HCT116 (cell line): ENCODE results near the gene WWOX. TPM values are rescaled to one million over a fixed set of nuclear protein-coding genes. Genes with fewer than 3 reads are reported as not detected.

ENCODE experiments used
- ATAC-seq: fragments of 200-7000 bp; cut with Tn5 transposase; 2 replicates; pipeline ENCODE4 v1.9.1; 2020; ENCODE audit warnings: mild to moderate bottlenecking, moderate library complexity
- BruUV-seq: library from RNA; stranded (reverse); fragments of 400-500 nt; replicated peaks from 2 replicates; lab custom pipeline; 2021; lab: Mats Ljungman, UMichigan
- CTCF ChIA-PET: fragments of 300-600 bp; sonication (Branson Sonifier 250); formaldehyde crosslinking; loops from one replicate; lab custom pipeline; 2021; ENCODE audit warnings: antibody characterized with exemption; lab: Charles Lee
- POLR2A ChIA-PET: fragments of 300-600, 350-600 bp; sonication (Branson Sonifier 250); formaldehyde crosslinking; loops from one replicate; lab custom pipeline; 2021; ENCODE audit warnings: antibody characterized with exemption; lab: Charles Lee
- RAD21 ChIA-PET, 2 experiments: fragments of 300-600 bp; sonication (Branson Sonifier 250); formaldehyde crosslinking; loops; one replicate each; lab custom pipeline; 2023; ENCODE audit warnings: low total read pairs in 2 of 2; ENCODE audit not compliant: uncharacterized antibody in 2 of 2, unreplicated experiment in 2 of 2, low non-redundant PET in 1 of 2; lab: Charles Lee
- DNase-seq: peaks from one replicate; pipeline ENCODE4 v3.0.0-alpha.2; 2010; ENCODE audit warnings: low read depth, low spot score
- H2AFZ ChIP-seq: fragments of 200-600 bp; shearing (Covaris generic), sonication (generic); 2 replicates; pipeline ENCODE4 v1.6.1; 2017; ENCODE audit warnings: low read depth, mixed run types, mixed read lengths, antibody characterized with exemption, low read length; ENCODE audit not compliant: poor library complexity, severe bottlenecking
- H3K27ac ChIP-seq: 2 replicates; pipeline ENCODE4 v1.5.1; 2012; ENCODE audit warnings: low read depth, low read length
- H3K27me3 ChIP-seq: fragments of 200-600 bp; sonication (generic); 2 replicates; pipeline ENCODE4 v1.6.1; 2016; ENCODE audit warnings: mixed run types, low read length, mixed read lengths; ENCODE audit not compliant: insufficient read depth
- H3K36me3 ChIP-seq, 2 experiments: fragments of 200-500 bp in 1 of 2; fragments of 200-600 bp in 1 of 2; sonication (Bioruptor generic) in 1 of 2; sonication (generic) in 1 of 2; 2 replicates each; pipeline versions ENCODE4 v1.5.1 to v1.6.1; 2014 to 2016; ENCODE audit warnings: low read length in 2 of 2, inconsistent platforms in 1 of 2, mixed read lengths in 1 of 2, mixed run types in 1 of 2; ENCODE audit not compliant: insufficient read depth in 2 of 2, control insufficient read depth in 1 of 2
- H3K4me1 ChIP-seq, 2 experiments: fragments of 200-600 bp in 1 of 2; sonication (generic) in 1 of 2; 2 replicates each; pipeline versions ENCODE4 v1.5.1 to v1.6.1; 2012 to 2017; ENCODE audit warnings: low read length in 2 of 2, inconsistent platforms in 1 of 2, mild to moderate bottlenecking in 1 of 2, mixed read lengths in 1 of 2, mixed run types in 1 of 2, moderate library complexity in 1 of 2; ENCODE audit not compliant: insufficient read depth in 2 of 2, control insufficient read depth in 1 of 2
- H3K4me2 ChIP-seq: fragments of 200-600 bp; sonication (generic); 2 replicates; pipeline ENCODE4 v1.6.1; 2017; ENCODE audit warnings: mixed run types, low read length, mixed read lengths
- H3K4me3 ChIP-seq, 2 experiments: fragments of 200-600 bp in 1 of 2; sonication (generic) in 1 of 2; replicated peaks in 1 of 2; 2 replicates each; pipeline ENCODE4 v1.5.1; 2011 to 2016; ENCODE audit warnings: low read length in 2 of 2, control low read depth in 1 of 2, low read depth in 1 of 2, mild to moderate bottlenecking in 1 of 2, mixed read lengths in 1 of 2, mixed run types in 1 of 2
- H3K79me2 ChIP-seq: fragments of 200-600 bp; sonication (generic); 2 replicates; pipeline ENCODE4 v1.6.1; 2017; ENCODE audit warnings: mild to moderate bottlenecking, mixed run types, low read length, moderate library complexity, mixed read lengths; ENCODE audit not compliant: insufficient read depth
- H3K9ac ChIP-seq: fragments of 200-600 bp; sonication (generic); 2 replicates; pipeline ENCODE4 v1.6.1; 2016; ENCODE audit warnings: low read length, mixed read lengths
- H3K9me2 ChIP-seq: fragments of 200-600 bp; sonication (generic), shearing (Covaris generic); 2 replicates; pipeline ENCODE4 v1.6.1; 2017; ENCODE audit warnings: mixed run types, mild to moderate bottlenecking, moderate library complexity; ENCODE audit not compliant: insufficient read depth
- H3K9me3 ChIP-seq, 2 experiments: fragments of 200-500 bp in 1 of 2; fragments of 200-600 bp in 1 of 2; sonication (Bioruptor generic) in 1 of 2; sonication (generic) in 1 of 2; 2 replicates each; pipeline ENCODE4 v1.6.1; 2014 to 2017; ENCODE audit warnings: low read length in 2 of 2, mixed read lengths in 2 of 2, inconsistent platforms in 1 of 2, low read depth in 1 of 2, mild to moderate bottlenecking in 1 of 2, mixed run types in 1 of 2, moderate library complexity in 1 of 2; ENCODE audit not compliant: control insufficient read depth in 1 of 2, insufficient read depth in 1 of 2
- H4K20me1 ChIP-seq: fragments of 200-600 bp; sonication (generic), shearing (Covaris generic); 2 replicates; pipeline ENCODE4 v1.6.1; 2017; ENCODE audit warnings: mixed run types, mild to moderate bottlenecking, moderate library complexity; ENCODE audit not compliant: insufficient read depth
- CBX3 ChIP-seq: IDR thresholded peaks from 2 replicates; pipeline ENCODE4 v1.6.1; 2012; ENCODE audit warnings: low read depth
- CEBPB ChIP-seq: IDR thresholded peaks from 2 replicates; pipeline ENCODE4 v1.6.1; 2012; ENCODE audit warnings: low read depth
- EGR1 ChIP-seq: IDR thresholded peaks from 2 replicates; pipeline ENCODE4 v1.6.1; 2012; ENCODE audit warnings: low read depth
- ELF1 ChIP-seq: IDR thresholded peaks from 2 replicates; pipeline ENCODE4 v1.6.1; 2012; ENCODE audit warnings: low read depth, borderline replicate concordance
- EZH2 ChIP-seq: fragments of 200-600 bp; sonication (generic); IDR thresholded peaks from 2 replicates; pipeline ENCODE4 v1.6.1; 2017; ENCODE audit warnings: antibody characterized with exemption, mixed run types
- EZH2phosphoT487 ChIP-seq: fragments of 200-600 bp; IDR thresholded peaks from 2 replicates; pipeline ENCODE4 v1.6.1; 2018; ENCODE audit warnings: antibody characterized with exemption, borderline replicate concordance
- FOSL1 ChIP-seq: IDR thresholded peaks from 2 replicates; pipeline ENCODE4 v1.6.1; 2012; ENCODE audit warnings: low read depth
- RAD21 ChIP-seq: IDR thresholded peaks from 2 replicates; pipeline ENCODE4 v1.6.1; 2012; ENCODE audit warnings: low read depth, mild to moderate bottlenecking
- SIN3A ChIP-seq: IDR thresholded peaks from 2 replicates; pipeline ENCODE4 v1.6.1; 2012; ENCODE audit warnings: low read depth
- SRF ChIP-seq: IDR thresholded peaks from 2 replicates; pipeline ENCODE4 v1.6.1; 2012; ENCODE audit warnings: low read depth
- TCF7L2 ChIP-seq: IDR thresholded peaks from 2 replicates; pipeline ENCODE4 v1.7.0; 2011; ENCODE audit warnings: borderline replicate concordance, inconsistent platforms; ENCODE audit not compliant: insufficient read depth, insufficient read length; ENCODE audit errors: extremely low read depth
- intact Hi-C: fragments of 100-400 bp; cut with micrococcal nuclease; formaldehyde crosslinking; loops from 2 replicates; pipeline ENCODE4 v1.10.0; 2022
- total RNA-seq: library from RNA; stranded (reverse); gene quantifications from one replicate; pipeline ENCODE4 v1.2.1, GENCODE V29; 2021; ENCODE audit not compliant: unreplicated experiment
- TF ChIP-seq, protein P1 (sequence below), 3 experiments: fragments of 200-600 bp in 1 of 3; sonication (generic) in 1 of 3; IDR thresholded peaks in 2 of 3; conservative IDR thresholded peaks in 1 of 3; 2 replicates each; pipeline ENCODE4 v1.5.1; 2012 to 2017; ENCODE audit warnings: low read depth in 2 of 3, low read length in 2 of 3, antibody characterized with exemption in 1 of 3, borderline replicate concordance in 1 of 3, control low read depth in 1 of 3, mild to moderate bottlenecking in 1 of 3, mixed read lengths in 1 of 3, mixed run types in 1 of 3, moderate library complexity in 1 of 3; ENCODE audit not compliant: insufficient read depth in 1 of 3
- TF ChIP-seq, protein P2 (sequence below): IDR thresholded peaks from 2 replicates; pipeline ENCODE4 v1.6.1; 2012
- TF ChIP-seq, protein P3 (sequence below): IDR thresholded peaks from 2 replicates; pipeline ENCODE4 v1.6.1; 2012; ENCODE audit warnings: low read depth

The WWOX gene
- total RNA-seq, 1 experiment from 2014 or later = 13.7 TPM

DNA sequence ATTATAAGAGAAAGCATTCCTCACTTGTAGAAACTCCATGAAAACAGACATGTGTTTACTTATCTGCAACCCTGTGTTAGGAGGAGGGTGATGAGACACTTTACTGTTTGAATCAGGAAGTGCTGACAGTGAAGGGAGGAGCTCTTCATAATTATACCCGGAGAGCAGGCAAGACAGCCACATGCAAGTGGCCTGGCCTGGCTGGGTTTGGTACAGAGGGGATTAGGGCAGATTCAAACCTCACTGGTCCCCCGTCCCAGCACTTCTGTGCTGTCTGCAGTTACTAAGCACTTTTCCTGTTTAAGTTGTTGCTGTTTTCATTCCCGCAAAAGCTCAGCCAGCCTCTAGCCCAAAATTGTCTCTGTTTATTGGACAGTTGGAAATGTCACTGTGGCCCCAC lies 78.5 kb downstream of the WWOX start:
- TF ChIP-seq CBX3 = no peak
- TF ChIP-seq SIN3A = no peak
- no peak for TF ChIP-seq EGR1
- TF ChIP-seq, protein P1, sequence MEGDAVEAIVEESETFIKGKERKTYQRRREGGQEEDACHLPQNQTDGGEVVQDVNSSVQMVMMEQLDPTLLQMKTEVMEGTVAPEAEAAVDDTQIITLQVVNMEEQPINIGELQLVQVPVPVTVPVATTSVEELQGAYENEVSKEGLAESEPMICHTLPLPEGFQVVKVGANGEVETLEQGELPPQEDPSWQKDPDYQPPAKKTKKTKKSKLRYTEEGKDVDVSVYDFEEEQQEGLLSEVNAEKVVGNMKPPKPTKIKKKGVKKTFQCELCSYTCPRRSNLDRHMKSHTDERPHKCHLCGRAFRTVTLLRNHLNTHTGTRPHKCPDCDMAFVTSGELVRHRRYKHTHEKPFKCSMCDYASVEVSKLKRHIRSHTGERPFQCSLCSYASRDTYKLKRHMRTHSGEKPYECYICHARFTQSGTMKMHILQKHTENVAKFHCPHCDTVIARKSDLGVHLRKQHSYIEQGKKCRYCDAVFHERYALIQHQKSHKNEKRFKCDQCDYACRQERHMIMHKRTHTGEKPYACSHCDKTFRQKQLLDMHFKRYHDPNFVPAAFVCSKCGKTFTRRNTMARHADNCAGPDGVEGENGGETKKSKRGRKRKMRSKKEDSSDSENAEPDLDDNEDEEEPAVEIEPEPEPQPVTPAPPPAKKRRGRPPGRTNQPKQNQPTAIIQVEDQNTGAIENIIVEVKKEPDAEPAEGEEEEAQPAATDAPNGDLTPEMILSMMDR (IDR thresholded peaks at IDR 0.05 in 2 of 3, conservative IDR thresholded peaks at IDR 0.05 in 1 of 3; ENCODE audit: borderline replicate concordance in 1 of 3, insufficient read depth in 1 of 3, low read depth in 2 of 3, low read length in 2 of 3) = no peak
- TF ChIP-seq, protein P2, sequence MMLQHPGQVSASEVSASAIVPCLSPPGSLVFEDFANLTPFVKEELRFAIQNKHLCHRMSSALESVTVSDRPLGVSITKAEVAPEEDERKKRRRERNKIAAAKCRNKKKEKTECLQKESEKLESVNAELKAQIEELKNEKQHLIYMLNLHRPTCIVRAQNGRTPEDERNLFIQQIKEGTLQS = no peak
- TF ChIP-seq TCF7L2 = no peak
- TF ChIP-seq, protein P3, sequence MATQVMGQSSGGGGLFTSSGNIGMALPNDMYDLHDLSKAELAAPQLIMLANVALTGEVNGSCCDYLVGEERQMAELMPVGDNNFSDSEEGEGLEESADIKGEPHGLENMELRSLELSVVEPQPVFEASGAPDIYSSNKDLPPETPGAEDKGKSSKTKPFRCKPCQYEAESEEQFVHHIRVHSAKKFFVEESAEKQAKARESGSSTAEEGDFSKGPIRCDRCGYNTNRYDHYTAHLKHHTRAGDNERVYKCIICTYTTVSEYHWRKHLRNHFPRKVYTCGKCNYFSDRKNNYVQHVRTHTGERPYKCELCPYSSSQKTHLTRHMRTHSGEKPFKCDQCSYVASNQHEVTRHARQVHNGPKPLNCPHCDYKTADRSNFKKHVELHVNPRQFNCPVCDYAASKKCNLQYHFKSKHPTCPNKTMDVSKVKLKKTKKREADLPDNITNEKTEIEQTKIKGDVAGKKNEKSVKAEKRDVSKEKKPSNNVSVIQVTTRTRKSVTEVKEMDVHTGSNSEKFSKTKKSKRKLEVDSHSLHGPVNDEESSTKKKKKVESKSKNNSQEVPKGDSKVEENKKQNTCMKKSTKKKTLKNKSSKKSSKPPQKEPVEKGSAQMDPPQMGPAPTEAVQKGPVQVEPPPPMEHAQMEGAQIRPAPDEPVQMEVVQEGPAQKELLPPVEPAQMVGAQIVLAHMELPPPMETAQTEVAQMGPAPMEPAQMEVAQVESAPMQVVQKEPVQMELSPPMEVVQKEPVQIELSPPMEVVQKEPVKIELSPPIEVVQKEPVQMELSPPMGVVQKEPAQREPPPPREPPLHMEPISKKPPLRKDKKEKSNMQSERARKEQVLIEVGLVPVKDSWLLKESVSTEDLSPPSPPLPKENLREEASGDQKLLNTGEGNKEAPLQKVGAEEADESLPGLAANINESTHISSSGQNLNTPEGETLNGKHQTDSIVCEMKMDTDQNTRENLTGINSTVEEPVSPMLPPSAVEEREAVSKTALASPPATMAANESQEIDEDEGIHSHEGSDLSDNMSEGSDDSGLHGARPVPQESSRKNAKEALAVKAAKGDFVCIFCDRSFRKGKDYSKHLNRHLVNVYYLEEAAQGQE = no peak
- TF ChIP-seq ELF1 = no peak
- no peak for TF ChIP-seq EZH2phosphoT487
- TF ChIP-seq CEBPB = no peak
- no peak for TF ChIP-seq SRF
- no peak for TF ChIP-seq FOSL1
- no peak for TF ChIP-seq EZH2
- no peak for TF ChIP-seq RAD21
- TF ChIP-seq, all 23 proteins: peak for 0
- no peaks in the 10 kb centered on the region for H4K20me1 ChIP-seq
- ATAC-seq = no peak
- no peaks in the 10 kb centered on the region for H3K27me3 ChIP-seq
- ChIA-PET POLR2A (no interaction called here), CTCF (no interaction called here), RAD21 (no interaction called here)
- intact Hi-C loops = no loop called here
- no peaks in the 10 kb centered on the region for H3K9me3 ChIP-seq
- no peaks in the 10 kb centered on the region for H3K4me1 ChIP-seq
- no peak overlapping the region for H2AFZ ChIP-seq
- no peak overlapping the region for H3K27ac ChIP-seq
- DNase-seq = no peak
- H3K79me2 ChIP-seq = no peaks in the 10 kb centered on the region
- no peaks in the 10 kb centered on the region for H3K36me3 ChIP-seq
- no peak overlapping the region for H3K4me3 ChIP-seq
- no TSS peak for BruUV-seq
- H3K9ac ChIP-seq = no peak overlapping the region
- H3K4me2 ChIP-seq = no peak overlapping the region
- no peaks in the 10 kb centered on the region for H3K9me2 ChIP-seq
